Activated naive CD4-positive, alpha-beta T cell (primary cell): Measurements from ENCODE around the gene PTER.

Experiments used
- DNase-seq, 4 experiments: peaks; one replicate each; lab custom pipeline; 2025; lab: John Stamatoyannopoulos, UW

The PTER gene, protein sequence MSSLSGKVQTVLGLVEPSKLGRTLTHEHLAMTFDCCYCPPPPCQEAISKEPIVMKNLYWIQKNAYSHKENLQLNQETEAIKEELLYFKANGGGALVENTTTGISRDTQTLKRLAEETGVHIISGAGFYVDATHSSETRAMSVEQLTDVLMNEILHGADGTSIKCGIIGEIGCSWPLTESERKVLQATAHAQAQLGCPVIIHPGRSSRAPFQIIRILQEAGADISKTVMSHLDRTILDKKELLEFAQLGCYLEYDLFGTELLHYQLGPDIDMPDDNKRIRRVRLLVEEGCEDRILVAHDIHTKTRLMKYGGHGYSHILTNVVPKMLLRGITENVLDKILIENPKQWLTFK

DNA sequence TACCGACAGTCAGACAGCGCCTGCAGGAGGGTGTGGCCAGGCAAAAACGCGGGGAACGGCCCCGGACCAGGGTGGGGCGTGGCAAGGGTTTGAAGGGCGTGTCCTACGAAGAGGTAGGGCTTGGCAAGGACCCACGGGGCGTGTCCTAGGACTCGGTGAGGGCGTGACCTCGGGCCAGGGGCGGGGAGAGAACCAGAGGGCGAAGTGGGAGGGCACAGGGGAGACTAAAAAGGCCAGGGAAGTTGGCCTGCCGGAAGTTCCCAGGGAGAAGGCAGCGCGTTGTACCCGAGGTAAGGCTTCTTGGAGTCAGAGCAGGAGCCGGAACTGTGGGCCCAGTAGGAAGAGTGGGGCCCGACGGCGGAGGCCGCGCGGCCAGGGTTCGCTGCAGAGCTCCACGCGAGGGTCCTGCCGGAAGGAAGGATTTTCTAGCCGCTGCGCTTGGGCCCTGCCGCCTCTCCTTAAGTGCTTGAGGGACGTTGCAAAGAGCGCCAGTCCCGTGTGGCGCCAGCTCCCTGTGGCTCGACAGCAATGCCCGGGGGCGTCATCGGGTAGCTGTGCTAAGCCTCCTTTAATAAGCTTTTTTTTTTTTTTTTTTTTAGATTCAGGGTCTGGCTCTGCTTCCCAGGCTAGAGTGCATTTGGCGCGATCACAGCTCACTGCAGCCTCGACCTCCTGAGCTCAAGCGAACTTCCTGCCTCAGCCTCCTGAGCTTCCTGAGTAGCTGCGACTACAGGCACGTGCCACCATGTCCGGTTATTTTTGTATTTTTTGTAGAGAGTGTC is at the start of gene PTER:
Gene PTER, plus strand, starts transcription at position 253 of the 782 bp plus-strand sequence. CDS start 47,375 bp downstream, outside the sequence.
- DNase-seq: peak; percentile 89 to 98 (median 96)

DNA sequence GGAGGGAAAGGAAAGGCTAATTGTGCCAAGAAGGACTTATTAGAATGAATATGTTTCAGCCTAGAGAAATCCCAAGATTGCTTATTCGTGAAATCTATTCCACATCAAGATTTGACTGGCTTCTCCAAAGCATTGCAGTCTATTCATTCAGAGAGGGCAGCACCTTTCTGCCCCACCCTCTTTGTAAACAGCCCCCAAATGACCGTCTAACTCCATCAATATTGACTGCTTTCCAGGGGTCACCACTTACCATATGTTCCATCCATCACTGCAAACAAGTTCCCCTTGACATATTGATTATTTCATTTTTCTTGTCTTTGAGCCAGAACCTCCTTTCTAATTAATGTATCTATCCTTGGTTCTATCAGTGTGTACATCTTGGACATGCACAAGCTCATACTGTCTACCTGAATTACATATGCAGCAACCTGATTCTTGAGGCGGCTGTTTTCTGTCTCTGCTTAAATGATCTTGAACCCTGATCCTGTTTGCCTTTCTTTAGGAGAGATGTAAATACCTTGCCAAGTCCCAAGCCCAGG is 44.2 kb upstream of the PTER start:
- DNase-seq: no peak

DNA sequence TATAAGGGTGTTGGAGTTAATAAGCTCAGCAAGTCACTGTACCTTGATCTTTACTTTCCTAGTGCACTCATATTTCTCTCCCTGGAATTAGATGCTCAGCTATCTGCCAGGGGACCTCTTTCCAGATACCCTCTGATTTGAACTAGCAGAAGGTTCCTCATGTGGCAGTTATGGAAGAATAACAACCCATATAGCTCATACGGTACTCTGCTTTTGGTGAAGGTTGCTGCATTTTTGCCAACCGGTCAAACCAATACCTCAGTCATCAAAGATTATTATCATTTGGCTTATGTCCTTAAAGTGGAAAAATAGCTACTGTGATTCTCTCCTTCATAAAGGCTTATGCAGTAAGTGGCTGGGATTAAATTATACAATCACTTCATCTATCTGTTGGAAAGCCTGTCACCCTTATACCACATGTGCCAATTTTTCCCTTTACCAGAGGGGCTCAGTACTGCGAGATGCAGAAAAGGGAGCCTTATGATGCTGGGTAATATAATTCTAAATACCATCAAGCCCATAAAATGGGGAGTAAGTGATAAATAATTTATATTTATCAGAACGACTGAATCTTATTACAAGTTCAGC is 43.4 kb upstream of the PTER start:
- no peak for DNase-seq

DNA sequence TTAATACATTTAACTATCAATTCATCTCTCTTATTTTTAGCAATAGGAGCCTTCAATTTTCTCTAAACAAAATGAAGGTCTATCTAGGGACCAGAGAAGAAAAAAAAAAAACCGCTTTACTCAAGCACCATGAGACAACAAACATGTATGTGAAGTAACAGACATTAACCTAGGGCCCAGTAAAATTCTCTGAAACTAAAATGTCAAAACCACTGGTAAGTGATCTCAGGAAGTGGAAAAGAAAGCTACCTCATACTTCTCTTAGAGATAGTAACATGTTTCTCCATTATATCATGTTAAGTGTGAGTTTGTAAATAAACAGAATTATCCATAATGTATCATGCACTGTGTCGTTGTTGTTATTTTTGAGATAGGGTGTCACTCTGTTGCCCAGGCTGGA is 35.4 kb upstream of the PTER start:
- DNase-seq: no peak

DNA sequence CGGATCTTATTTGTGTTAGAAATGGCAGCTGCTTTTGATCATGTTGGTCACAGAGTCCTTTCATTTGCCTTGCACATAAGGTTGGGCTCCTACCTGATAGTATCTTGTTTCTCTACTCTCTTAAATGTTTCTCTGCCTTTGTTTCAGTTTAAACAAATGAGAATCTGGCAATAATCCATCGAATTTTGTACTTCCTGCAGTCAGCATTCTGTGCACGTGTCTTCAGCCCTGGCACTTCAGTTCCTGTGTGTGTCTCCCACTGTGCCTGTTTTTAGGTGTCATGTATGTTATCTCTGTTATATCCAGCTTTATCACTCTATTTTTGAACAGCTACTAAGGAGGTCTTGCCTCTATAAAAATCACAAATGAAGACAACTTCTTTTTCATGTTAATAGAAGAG is 28.4 kb upstream of the PTER start:
- no peak for DNase-seq

DNA sequence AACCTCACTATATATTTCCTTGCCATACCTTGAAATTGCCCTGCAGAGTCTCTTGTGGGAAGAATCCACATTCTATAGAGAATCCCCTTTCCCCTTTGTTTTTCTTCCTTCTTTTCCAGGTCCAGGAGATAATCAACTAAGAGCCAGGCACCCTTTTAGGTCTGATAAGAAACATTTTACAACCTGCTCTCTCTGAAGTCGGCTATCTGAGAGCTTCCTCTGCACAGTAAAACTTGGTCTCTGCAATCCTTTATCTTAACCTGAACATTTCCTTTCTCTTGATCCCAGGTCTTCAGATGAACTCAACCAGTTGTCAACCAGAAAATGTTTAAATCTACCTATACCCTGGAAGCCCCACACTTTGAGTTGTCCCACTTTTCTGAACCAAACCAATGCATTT is 19.5 kb upstream of the PTER start:
- DNase-seq: no peak

DNA sequence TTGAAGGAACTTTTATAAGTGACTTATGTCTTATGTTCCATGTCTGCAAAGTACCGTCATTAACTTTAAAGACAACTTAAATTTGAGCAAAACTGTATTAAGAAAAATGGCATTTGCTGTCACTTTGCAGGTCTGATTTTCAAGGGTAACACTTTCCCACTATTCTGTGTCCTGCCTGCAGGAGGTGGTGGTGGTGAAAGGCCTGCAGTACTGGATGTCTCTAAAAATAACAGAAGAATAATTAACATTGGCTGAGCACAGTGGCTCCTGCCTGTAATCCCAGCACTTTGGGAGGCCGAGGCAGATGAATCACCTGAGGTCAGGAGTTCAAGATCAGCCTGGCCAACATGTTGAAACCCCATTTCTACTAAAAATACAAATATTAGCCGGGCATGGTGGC is 13.2 kb upstream of the PTER start:
- DNase-seq: no peak

DNA sequence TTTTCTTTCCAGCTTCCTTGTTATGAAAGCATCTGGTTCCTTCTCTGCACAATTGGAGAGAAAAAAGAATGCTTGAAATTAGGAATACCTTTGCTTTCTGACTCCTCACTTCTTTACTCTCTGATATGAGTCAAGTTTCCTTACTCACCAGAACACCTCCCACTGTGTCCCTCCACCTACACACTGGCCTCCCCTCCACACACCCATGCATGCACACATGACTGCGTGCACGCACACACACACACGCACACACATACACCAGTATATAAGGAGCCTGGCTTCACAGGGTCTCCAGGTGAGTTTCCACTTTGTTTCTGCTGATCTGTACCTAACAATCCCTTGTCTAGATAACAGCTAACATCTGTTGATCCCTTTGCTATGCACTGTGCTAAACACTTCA is 11.4 kb upstream of the PTER start:
- DNase-seq: no peak

DNA sequence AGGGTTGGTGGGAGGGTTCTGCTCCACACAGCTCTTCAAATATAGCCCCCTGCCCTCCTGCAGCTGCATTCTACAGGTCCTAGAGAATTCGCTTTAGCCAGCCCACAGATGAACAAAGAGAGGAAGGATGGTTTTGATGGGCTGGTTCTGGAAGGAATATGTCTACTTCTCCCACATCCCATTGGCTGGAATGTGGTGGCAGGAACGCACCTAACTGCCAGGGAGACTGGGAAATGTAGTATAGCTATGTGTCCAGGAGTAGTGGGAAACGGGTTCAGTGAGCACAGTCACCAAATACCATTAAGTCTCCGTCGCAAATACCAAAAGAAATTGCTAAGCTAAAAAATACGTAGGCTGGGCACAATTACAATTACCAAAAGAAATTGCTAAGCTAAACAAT is 7.3 kb upstream of the PTER start:
- DNase-seq: no peak

DNA sequence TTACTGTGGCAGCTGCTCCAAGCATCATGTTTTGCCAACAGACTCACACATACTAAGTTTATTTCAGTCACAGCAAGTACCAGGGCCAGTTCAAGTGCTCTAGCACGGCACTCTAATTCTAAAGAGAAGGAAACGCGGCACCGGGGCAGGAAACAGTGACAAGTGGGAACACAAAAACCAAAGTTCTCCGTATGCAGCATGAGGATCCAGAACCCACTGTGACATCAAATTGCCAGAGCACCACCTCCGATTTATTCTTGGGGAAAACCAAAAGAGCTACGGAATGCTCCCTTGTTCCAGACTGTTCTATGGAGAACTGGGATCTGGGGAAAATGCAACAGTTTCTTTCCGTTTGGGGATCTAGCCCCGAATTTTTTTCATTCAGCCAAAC is 448 bp upstream of the PTER start:
- DNase-seq: peak in 2 of 4 experiments; percentile 4 to 14

DNA sequence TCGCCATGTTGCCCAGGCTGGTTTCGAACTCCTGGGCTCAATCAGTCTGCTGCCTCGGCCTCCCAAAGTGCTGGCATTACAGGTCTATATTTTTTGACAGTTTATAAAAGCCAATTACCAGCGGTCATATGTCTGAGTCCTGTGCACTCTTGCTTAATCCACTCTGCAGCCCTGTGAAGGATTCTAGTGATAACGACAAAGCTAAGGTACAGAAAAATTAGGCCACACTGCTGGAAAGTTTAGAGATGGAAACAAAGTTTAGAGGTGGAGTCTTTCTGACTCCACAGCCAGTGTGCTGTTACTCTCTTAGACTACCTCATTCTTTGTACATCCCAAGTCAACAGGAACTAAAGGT is 707 bp downstream of the PTER start:
- no peak for DNase-seq

DNA sequence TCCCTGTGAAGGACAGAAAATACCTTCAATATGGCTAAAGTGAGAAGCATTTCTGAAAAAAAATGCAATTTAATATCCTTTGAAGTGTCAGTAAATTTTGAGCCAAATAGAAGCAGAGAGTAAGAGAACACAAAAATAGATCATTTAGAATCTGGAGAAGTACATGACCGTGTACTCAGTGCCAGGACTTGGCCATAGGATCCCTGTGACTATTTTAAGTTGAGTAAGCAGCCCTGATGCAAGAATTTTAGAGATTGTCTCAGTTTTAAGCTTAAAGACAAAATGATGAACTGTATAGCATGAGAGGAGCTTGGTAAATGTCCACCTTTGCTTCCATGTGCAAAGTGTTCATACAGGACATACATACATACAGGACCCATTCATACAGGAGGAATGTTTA is 2.5 kb downstream of the PTER start:
- DNase-seq: no peak

DNA sequence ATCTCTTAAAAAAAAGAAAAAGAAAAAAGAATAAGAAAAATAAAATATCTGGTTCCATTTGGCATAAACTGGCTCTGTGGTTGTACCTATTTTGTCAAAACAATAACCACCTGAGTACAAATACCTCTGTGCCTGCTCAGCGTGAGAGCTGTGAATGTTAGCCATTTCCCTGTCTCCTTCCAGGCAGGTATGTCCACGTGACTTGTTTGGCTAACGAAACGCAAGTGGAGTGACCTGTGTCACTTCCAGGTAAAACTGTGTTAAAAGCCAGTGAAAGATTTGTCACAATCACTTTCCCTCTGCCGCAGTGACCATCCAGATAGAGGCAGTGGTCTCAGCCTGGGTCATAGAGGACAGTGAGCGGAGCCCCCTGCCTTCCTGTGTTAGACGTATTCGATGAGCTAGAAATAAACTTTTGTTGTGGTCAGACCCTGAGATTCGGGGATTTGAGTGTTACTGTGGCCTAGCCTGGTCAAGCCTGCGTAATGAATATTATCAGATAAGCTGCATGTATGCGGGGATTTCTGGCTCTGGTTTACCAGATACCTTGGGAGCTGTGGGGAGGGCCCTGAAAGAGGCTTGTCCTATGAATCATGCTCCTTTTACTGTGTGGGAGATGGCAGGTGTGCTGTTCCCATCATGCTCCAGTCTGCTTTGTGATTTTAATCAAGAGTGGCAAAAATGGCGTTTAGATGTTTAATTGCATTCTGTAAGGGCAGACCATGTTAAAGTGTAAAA is 3.8 kb downstream of the PTER start:
- DNase-seq: no peak

DNA sequence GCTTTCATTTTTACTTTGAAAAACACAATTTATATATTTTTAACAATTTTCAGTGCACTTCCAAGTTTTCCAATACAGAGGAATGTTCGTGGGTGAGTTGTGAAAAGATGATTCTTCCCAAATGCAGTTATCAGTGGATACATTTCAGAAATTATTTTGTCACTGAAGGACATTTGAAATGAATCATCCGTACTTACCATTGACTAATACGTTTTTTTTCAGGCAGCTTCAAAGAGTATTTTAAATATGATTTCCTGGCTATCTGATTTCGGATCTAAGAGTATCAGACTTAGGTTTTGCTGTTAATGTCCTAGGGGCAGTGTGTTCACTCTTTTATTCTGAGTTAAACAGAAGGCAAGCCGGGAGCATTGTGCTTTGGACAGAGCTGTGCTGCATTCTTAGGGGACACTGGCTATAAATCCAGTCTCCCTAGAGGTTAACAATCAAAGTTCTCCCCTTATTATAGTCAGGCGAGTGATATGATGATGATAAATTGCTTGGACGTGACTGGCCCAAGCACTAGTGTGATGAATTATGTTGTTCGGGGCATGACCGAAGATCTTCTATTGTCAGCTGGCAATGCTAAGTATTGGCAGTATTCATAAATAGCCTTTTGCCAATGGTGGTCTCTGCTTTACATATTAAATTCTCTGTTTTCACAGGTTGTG is 4.5 kb downstream of the PTER start:
- DNase-seq: no peak

DNA sequence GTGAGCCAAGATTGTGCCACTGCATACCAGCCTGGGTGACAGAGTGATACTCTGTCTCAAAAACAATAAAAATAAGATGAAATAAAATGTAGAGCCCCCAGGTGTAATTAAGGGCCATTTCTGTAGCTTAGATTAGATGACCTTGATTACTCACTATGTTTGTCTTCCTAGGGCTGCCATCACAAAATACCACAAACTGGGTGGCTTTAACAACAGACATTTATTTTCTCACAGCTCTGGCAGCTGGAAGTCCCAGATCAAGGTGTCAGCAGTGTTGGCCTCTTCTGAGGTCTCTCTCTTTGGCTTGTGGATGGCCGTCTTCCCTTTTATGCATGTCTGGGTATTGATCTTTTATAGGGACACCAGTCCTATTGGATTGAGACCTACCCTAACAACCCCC is 6.1 kb downstream of the PTER start:
- DNase-seq: no peak

DNA sequence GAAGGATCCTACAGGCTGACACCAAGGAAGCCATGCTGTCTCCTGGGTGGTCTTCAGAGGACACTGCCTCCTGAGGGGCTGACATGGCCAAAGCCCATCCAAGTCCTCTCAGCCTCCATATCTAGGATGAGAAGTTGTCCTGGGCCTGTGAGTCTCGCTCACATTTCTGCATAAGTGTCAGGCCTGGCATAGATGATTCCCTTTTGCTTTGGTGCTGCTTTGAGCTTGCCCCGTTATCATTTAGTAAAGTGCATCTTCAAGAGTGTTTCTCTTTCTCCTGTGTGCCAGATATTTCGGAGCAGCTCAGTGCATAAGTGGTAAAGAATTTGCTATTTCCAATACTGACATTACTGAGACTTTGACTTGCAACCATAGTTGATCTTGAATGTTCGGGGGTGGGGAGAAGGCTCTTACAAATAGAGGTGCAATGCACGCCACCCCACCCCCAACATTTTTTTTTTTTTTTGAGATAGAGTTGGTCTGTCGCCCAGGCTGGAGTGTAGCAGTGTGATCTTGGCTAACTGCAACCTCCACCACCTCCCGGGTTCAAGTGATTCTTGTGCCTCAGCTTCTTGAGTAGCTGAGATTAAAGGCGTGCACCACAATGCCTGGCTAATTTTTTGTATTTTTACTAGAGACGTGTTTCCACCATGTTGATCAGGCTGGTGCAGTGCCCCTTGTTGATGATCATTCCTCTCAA is 9.1 kb downstream of the PTER start:
- DNase-seq: no peak

DNA sequence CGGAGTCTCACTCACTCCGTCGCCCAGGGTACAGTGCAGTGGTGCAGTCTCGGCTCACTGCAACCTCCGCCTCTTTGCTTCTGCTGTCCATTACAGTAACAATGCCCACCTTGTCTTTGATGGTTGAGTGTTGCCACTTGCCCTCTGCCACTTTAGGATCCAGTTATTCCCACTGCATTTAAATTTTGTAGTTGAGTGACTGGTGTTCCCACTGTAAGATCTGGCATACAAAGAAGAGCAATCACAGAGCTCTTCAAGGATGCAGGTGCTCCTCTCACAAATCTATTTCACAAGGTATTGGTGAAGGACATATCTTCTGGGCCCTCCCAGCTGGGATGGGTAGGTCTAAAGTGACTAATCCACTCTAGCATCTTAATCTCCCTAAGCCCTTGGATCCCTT is 12.6 kb downstream of the PTER start:
- no peak for DNase-seq

DNA sequence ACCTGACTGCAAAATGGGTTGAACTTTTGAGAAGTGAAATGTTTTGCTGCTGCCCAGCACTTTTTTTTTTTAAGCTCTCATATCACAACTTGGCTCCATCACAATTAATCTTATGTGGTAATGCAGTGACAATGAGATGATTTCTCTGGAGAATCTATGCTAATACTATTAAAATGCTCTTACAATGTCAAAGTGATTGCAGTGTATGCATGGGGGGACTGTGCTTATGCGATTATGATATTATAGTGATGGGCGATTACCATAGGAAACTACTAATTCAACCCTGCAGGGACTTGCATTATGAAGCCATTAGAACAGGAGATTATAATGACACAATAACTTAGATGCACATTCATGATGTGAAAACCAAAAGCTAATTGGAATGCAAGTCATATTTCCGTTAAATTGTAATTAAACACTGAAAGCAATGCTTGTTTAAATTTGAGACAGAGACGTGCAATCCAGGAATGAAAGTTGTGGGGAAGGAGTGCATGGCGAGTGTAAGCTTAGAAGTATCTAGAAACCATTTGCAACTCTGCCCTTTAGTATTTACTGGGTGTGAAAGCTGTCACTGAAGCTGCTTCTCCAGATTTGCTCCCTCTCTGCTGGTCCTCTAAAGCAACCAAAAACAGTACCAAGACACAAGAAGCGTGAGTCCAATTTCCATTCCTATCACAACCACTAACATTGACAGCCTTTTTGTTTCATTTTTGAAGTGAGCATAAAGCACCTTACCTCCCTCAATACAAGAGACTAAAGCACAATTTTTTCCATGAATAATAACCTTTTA is 21.6 kb downstream of the PTER start:
- no peak for DNase-seq

DNA sequence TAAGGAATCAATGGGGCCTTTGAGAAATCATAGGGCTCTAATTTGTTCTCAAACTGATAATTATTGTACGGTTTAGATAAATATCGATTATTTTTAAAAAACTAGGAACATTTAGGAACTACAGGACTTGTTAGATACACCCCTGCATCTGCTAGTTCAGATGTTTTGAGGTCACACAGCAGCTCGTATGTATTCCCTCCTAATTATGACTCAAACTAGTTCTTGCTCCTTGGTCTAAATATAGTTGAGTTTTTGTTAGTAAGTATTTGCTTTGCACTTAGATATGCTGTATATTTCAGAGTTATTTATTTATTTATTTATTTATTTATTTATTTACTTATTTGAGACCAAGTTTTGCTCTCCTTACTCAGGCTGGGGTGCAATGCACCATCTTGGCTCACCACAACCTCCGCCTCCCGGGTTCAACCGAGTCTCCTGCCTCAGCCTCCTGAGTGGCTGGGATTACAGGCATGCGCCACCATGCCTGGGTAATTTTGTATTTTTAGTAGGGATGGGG is 22.7 kb downstream of the PTER start:
- DNase-seq: no peak

DNA sequence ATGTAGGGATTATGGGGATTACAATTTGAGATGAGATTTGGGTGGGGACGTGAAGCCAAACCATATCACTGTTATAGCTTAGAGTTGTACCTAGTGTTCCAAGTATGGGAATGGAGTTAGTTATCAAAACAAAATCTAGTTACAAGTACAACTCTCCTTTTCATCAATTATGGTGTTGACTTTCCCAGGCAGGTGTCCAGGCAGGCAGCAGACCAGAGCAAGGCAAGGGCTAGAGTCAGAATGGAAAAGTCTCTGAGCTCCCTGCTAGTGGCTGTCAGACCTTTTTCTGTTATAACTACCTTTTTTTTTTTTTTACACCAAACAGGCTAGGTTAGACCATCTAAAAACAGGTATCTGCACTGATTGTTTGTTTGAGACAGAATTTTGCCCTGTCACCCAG is 29.2 kb downstream of the PTER start:
- DNase-seq: no peak
